Stimulated activated naive CD4-positive, alpha-beta T cell (primary cell): ENCODE results near the gene TMEM198.

ENCODE experiments used
- DNase-seq, 6 experiments: peaks; one replicate each; lab custom pipeline; 2025; lab: John Stamatoyannopoulos, UW

The TMEM198 gene, protein sequence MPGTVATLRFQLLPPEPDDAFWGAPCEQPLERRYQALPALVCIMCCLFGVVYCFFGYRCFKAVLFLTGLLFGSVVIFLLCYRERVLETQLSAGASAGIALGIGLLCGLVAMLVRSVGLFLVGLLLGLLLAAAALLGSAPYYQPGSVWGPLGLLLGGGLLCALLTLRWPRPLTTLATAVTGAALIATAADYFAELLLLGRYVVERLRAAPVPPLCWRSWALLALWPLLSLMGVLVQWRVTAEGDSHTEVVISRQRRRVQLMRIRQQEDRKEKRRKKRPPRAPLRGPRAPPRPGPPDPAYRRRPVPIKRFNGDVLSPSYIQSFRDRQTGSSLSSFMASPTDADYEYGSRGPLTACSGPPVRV

GRCh38 chr2:219543596-219544358 is at the start of gene TMEM198, which contains the start of gene CHPF:
Gene TMEM198 (plus strand): TSS chr2:219544028. CDS start chr2:219544728, 700 bp downstream.
Gene CHPF (minus strand): TSS chr2:219543809. CDS start chr2:219543538, 271 bp downstream.
- peak; percentile 80 to 94 (median 88) for DNase-seq

DNA sequence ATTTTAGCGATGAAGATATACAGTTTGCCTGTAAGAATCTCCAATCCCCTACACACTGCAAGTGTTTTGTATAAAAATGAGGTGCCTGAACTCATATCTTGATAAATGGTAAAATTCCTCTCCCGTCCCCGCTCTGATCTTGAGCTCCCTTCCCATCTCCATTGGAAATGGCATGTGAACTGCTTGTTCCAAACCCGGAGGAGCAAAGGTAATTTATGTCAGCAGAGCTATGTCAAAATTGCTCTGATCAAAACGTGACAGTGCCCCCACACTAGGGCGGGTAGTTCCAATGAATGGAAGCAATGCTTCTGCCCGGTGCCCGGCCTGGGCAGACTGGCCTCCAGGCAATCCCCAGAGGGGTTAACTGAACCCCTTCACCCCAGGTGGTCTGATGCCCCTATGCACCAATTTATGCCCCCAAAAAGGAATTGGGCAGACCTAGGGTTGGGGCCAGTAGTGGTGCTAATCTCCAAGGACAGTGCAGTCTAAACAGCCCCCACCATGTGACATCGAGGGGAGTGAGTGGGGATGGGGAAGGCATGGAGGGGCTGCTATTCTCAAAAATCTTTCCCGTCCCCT is 48.8 kb upstream of the TMEM198 start:
- DNase-seq: no peak

- DNase-seq: peak in 5 of 6 experiments; percentile 16 to 50 (median 34)
Measured at GRCh38 chr2:219495531-219496122, 48.2 kb upstream of the TMEM198 start.

DNA sequence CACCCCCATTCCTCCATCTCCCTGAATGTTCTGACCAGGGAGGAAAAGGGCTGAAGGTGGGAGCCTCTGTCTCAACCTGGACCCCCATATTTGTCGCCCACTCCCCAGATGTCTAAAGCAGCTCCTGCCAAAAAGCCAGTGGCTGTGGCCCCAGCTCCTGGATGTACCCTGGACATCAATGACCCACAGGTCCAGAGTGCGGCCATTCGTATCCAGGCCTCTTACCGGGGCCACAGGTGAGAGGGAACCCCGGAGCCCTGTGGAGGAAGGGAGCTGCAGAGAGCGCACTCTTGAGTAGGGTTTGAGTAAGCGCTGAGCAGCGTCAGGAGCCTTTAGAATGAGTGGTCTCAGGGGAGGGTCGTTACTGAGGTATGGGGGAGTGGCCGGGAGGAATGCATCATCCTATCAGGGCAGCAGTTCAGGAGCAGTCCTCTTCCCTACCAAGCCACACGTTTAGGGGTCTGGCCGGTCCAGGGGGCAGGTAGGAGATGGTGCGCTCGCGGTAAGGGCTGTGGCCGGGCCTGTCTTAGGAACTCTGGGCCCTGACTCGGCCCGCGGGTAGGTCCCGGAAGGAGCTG is 47.5 kb upstream of the TMEM198 start:
- DNase-seq: no peak

- DNase-seq: peak in 2 of 6 experiments; percentile 8 to 25
Measured at GRCh38 chr2:219496825-219497494, 46.9 kb upstream of the TMEM198 start.

DNA sequence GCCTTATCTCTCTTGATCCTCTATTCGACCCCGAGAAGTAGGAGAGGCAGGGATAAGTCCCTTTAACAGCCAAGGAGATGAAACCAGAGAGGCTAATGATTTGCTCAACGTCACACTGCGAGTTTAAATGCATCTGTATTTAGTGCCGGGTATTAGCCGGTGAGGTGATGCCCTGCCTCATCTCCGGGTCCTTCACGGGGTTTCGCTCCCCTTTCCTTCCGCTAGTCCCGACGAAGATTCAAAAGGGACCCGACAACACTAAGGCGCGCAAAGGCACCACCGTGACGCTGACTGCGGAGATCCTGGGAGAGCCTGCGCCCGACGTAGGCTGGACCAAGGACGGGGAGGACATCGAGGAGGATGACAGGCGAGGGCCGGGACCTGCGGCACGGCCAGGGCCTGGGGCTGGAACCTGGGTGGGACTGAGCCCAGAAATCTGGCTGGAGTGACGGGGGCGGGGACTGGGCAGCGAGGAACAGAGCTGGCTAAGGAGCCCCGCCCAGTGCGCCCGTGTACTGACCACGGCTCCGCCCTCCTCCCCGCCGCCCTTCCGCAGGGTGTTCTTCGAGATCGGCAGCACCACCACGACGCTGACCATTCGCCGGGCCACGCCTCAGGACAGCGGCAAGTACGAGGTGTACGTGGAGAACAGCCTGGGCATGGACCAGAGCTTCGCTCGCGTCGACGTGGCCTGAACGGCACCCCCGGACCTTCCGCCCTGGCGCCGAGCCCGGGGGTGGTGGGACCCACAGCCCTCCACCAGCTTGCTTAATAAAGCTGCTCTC is 46.1 kb upstream of the TMEM198 start:
- DNase-seq: peak in 5 of 6 experiments; percentile 8 to 27 (median 15)

DNA sequence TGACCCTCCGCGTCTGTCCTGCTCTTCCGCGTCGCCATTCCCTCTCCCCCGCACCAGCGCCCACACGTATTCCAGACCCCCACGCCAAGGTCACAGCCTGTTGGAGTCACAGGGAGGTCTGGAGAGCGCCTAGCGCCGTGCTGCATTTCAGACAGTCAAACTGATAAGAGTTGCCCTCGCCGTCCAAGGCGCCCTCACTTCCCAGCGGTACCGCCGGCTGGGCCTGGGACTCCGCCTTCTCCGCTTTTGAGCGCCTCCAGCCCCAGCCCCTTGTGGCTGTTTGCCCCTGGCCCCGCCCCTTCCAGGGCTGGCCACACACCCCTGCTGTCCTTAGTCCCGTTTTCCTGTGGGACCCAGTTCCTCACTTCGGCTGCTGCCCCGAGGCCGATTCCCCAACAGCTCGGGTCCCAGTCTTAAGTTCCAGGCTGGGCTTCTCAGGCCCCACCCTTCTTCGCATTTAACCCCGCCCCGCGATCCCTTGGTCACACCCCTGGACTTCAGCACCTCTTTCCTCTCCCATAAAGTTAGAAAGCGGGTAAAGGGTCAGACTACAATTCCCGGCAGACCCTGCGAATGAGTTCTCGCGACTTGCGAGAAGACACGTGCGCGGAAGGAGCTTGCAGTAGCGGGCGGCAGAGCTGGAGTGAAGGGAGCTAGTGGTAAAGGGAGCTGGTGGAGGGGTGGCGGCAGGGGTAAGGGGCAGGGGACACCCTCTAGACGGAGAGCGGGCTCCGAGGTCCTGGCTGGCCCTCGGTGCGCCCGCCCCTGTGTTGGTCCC is 45.4 kb upstream of the TMEM198 start, which contains the start of gene GMPPA:
Gene GMPPA, plus strand, starts transcription at position 612 of the 778 bp plus-strand sequence. CDS start 1,085 bp downstream, outside the sequence.
- DNase-seq: peak; percentile 78 to 91 (median 88)

GRCh38 chr2:219499058-219499307 is 44.8 kb upstream of the TMEM198 start:
- DNase-seq: no peak

- DNase-seq: no peak
Measured at GRCh38 chr2:219499555-219499954, 44.3 kb upstream of the TMEM198 start.

DNA sequence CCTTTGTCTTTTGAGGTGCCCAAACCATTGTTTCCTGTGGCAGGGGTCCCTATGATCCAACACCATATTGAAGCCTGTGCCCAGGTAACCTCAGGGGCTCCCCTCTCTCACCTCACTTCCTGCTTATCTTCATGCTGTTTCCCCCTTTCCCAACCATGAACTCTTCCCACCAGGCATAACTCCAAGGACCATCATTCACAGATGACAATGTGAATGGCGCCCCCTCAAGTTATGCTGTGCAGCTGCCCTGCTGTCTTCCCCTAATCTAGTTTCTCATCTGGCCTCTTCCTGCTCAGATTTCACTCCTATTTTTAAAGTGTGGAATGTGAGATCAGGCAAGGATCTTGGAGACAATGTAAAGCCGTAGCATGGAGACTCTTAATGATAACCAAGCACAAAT is 43.7 kb upstream of the TMEM198 start:
- DNase-seq: no peak

GRCh38 chr2:219501849-219502248 is 42.0 kb upstream of the TMEM198 start:
- no peak for DNase-seq

DNA sequence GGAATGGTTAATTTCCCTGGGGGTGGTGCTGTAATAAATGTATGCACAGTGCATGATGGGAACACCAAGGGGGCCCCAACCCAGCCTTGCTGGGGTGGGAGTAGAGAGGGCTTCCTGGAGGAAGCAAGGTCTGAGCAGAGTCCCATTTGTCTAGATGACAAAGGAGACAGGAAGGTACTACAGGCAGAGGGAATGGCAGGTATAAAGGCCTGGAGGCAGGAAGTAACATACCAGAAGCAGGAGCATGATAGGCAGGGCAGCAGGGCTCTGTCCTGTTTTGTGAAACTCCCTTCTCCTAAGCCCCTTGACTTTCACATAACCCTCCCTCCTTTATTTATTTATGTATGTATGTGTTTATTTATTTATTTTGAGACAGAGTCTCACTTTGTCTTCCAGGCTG is 41.2 kb upstream of the TMEM198 start:
- DNase-seq: no peak

- DNase-seq: no peak
Measured at GRCh38 chr2:219505585-219505984, 38.2 kb upstream of the TMEM198 start.

DNA sequence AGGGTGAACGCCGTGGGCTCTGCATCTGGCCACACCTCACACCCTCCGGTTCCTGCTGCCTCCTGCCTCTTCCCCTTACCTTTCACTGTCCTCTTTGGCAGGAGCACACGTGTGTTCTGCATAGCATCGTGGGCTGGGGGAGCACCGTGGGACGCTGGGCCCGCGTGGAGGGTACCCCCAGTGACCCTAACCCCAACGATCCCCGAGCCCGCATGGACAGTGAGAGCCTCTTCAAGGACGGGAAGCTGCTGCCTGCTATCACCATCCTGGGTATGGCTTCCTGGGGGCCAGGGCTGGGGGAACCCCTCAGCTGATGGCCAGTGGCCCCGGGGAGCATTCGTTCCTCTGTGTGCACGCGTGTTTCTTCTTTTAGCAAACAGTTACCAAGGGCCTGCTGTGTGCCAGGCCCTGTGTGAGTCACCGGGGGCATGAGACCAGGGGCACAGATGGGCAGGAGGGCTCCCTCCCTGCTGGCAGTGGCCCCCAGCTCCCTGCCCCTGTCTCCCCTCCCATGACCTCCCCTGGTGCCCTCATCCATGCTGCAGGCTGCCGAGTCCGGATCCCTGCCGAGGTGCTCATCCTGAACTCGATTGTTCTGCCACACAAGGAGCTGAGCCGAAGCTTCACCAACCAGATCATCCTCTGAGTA is 37.6 kb upstream of the TMEM198 start:
- DNase-seq: no peak

DNA sequence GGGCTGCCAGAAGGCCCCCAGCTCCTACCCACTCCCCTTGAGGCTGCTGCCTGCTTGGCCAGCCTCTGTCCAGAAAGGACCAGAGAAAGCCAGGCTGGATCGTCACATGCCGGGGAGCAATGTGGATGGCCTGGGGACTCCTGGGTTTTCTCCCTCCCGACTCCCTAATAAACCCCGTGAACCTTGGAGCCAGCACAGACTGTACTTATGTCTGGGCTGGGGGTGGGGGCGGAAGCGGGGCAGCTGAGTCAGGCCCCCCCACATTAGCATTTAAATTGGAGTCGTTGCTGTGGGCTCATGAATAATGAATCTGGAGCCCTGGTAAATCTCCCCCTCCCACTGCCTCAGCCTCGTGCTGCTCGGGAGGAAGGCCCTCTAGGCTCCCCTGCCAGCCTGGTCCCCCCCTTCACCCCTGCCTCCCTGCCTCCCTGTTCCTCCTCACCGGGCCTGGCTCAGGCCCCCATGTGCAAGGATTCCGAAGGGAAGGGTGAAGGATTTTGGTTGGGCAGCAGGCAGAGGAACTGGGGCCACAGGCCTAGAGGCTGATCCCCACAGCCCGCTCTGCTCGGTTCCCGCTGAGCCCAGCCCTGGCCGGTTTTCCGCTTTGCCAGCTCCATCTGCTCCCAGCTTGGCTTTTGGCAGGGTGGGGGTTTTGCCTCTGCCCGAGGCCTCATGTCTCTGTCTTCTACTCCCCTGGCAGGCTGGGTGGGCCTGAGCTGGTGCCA is 36.9 kb upstream of the TMEM198 start:
- DNase-seq: no peak

- no peak for DNase-seq
Measured at GRCh38 chr2:219507581-219508443, 36.0 kb upstream of the TMEM198 start.

DNA sequence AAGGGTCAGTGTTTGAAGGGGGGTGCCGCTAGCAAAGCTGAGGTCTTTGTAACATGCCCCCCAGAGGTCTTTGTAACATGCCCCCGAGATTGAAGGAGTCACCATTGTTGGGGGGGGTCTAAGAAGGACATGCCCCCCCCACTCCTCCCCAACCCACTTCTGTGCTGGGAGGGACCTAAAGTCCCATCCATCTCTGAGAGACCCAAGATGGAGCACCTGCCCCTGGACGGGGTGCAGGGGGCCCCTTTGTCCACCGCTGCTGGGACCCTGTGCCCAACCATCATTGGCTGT is 35.4 kb upstream of the TMEM198 start:
- DNase-seq: no peak
